GM18511 (cell line): ENCODE measurements around the gene TRPM2.

Experiments used
- ATAC-seq: cut with Tn5 transposase; IDR thresholded peaks from one replicate; pipeline ENCODE4 v1.9.1; 2021; ENCODE audit warnings: mild to moderate bottlenecking, moderate library complexity; ENCODE audit not compliant: unreplicated experiment

The TRPM2 gene

GRCh38 chr21:44321846-44322450, 31.5 kb upstream of the TRPM2 start:
- ATAC-seq, result no peak

- no peak for ATAC-seq
Observed at GRCh38 chr21:44322621-44323325, 30.6 kb upstream of the TRPM2 start.

GRCh38 chr21:44323591-44323990, 29.8 kb upstream of the TRPM2 start:
- no peak for ATAC-seq

GRCh38 chr21:44324106-44324853, 29.1 kb upstream of the TRPM2 start:
- no peak for ATAC-seq

- ATAC-seq, result no peak
Observed at GRCh38 chr21:44324854-44325107, 28.6 kb upstream of the TRPM2 start.

- ATAC-seq, result no peak
Observed at GRCh38 chr21:44325386-44326271, 27.8 kb upstream of the TRPM2 start.

GRCh38 chr21:44326272-44326647, 27.2 kb upstream of the TRPM2 start:
- no peak for ATAC-seq

GRCh38 chr21:44326716-44327602, 26.5 kb upstream of the TRPM2 start:
- ATAC-seq, result no peak

GRCh38 chr21:44327603-44327974, 25.8 kb upstream of the TRPM2 start:
- no peak for ATAC-seq

GRCh38 chr21:44328242-44328895, 25.1 kb upstream of the TRPM2 start:
- ATAC-seq, result no peak

- no peak for ATAC-seq
Observed at GRCh38 chr21:44329086-44329889, 24.1 kb upstream of the TRPM2 start.

GRCh38 chr21:44329971-44330681, 23.3 kb upstream of the TRPM2 start:
- ATAC-seq, result no peak

GRCh38 chr21:44330698-44331097, 22.7 kb upstream of the TRPM2 start:
- ATAC-seq, result no peak

GRCh38 chr21:44331209-44331608, 22.2 kb upstream of the TRPM2 start:
- no peak for ATAC-seq

- ATAC-seq, result no peak
Observed at GRCh38 chr21:44331650-44332307, 21.6 kb upstream of the TRPM2 start.

- no peak for ATAC-seq
Observed at GRCh38 chr21:44332383-44332782, 21.0 kb upstream of the TRPM2 start.

GRCh38 chr21:44332965-44333364, 20.5 kb upstream of the TRPM2 start:
- ATAC-seq, result no peak
